Measurements from ENCODE around the gene CYP4X1. TPM values are rescaled to one million over a fixed set of nuclear protein-coding genes. Genes with fewer than 3 reads are reported as not detected.

CYP4X1 gene
- total and polyA plus RNA-seq, 9 of the 15 experiments (the other 6 are each of a cell fraction or from before 2014, with no cell fraction given) = 0.03 to 0.17 (median 0.06) TPM; not detected in 6

GRCh38 chr1:46996659-46997281 lies 26.7 kb upstream of the CYP4X1 start (continued):
- TF ChIP-seq AFF1 (IDR thresholded peaks at IDR 0.05; ENCODE audit: low read depth in 1 of 2, partially characterized antibody in 2 of 2) = no peak
- TF ChIP-seq ZNF124 (CRISPR knock-in tag; IDR thresholded peaks at IDR 0.05) = no peak
- no peak for TF ChIP-seq FIP1L1 (IDR thresholded peaks at IDR 0.05; ENCODE audit: low read depth, low read length, poor library complexity, severe bottlenecking)
- no peak for TF ChIP-seq NCOA6 (IDR thresholded peaks at IDR 0.05)
- TF ChIP-seq CAMTA2 (CRISPR knock-in tag; conservative IDR thresholded peaks at IDR 0.05) = no peak
- TF ChIP-seq POLR3A (IDR thresholded peaks at IDR 0.05; ENCODE audit: borderline replicate concordance, extremely low read depth, insufficient read depth, insufficient read length) = no peak
- TF ChIP-seq ZNF584 (CRISPR knock-in tag; IDR thresholded peaks at IDR 0.05; ENCODE audit: low read depth) = no peak
- no peak for TF ChIP-seq HSF4 (CRISPR knock-in tag; IDR thresholded peaks at IDR 0.05; ENCODE audit: borderline replicate concordance)
- no peak for TF ChIP-seq MAFG (tag; conservative IDR thresholded peaks at IDR 0.05)
- no peak for TF ChIP-seq CEBPG (CRISPR knock-in tag; IDR thresholded peaks at IDR 0.05)
- TF ChIP-seq CEBPG (tag; conservative IDR thresholded peaks at IDR 0.05 in 1 of 2, IDR thresholded peaks at IDR 0.05 in 1 of 2) = peak; percentile 58 to 66; a peak in 2 of 4 replicates
- TF ChIP-seq MED1 (CRISPR knock-in tag; IDR thresholded peaks at IDR 0.05; ENCODE audit: borderline replicate concordance) = no peak
- TF ChIP-seq ZKSCAN8 (CRISPR knock-in tag; IDR thresholded peaks at IDR 0.05) = no peak
- no peak for TF ChIP-seq HEY1 (CRISPR knock-in tag; IDR thresholded peaks at IDR 0.05; ENCODE audit: borderline replicate concordance)
- TF ChIP-seq ZNF551 (CRISPR knock-in tag; IDR thresholded peaks at IDR 0.05) = no peak
- no peak for TF ChIP-seq XRCC3 (IDR thresholded peaks at IDR 0.05)
